Measurements from ENCODE around the gene NR2E3.

DNA sequence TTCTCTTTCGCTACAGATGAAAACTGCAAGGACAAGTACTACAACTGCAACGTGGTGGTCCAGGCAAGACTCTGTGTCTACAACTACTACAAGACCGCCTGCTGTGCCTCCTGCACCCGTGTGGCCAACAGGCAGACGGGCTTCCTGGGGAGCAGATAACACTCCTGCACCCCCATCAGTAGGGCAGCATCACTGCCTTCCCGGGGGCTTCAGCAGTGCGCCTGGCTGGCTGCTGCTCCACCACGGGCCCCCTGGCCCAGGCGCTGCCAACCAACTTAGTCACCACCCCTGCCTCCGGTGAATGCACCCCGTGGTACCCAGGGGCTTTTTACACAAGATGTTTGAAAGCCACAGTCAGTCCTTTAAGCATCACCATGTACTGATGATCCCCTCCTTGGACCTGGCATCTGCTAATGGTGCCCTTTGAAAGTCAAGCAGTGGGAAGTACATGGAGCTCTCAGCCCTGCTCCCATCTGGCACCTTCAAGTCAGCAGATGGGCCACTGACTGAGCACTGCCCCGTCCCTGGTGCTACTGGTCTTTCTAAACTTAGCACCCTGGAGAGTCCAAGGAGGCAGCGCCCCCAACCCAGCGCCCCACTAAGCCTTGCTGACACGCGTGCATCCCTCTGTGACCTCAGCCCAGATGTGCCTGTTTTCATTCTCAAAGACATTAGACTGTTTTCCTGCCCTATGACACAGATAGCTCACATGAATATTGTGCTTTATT lies 33.0 kb upstream of the NR2E3 start:
- TF ChIP-seq POLR2A (IDR thresholded peaks at IDR 0.05): no peak
- TF ChIP-seq, protein P1, sequence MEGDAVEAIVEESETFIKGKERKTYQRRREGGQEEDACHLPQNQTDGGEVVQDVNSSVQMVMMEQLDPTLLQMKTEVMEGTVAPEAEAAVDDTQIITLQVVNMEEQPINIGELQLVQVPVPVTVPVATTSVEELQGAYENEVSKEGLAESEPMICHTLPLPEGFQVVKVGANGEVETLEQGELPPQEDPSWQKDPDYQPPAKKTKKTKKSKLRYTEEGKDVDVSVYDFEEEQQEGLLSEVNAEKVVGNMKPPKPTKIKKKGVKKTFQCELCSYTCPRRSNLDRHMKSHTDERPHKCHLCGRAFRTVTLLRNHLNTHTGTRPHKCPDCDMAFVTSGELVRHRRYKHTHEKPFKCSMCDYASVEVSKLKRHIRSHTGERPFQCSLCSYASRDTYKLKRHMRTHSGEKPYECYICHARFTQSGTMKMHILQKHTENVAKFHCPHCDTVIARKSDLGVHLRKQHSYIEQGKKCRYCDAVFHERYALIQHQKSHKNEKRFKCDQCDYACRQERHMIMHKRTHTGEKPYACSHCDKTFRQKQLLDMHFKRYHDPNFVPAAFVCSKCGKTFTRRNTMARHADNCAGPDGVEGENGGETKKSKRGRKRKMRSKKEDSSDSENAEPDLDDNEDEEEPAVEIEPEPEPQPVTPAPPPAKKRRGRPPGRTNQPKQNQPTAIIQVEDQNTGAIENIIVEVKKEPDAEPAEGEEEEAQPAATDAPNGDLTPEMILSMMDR (IDR thresholded peaks at IDR 0.05 in 4 of 5, conservative IDR thresholded peaks at IDR 0.05 in 1 of 5): no peak

Measured in gastrocnemius medialis (tissue), 4 donors.